Esophagus (tissue), 2 donors: ENCODE measurements around the gene HIPK3. TPM values are rescaled to one million over a fixed set of nuclear protein-coding genes. Genes with fewer than 3 reads are reported as not detected.
"Not testable (repeated sequence)": the region's sequence is repeated elsewhere in the genome, so short reads cannot be mapped to it uniquely, and the experiment has no call there.

Experiments used
- H3K27ac ChIP-seq, 2 donors: one replicate each; pipeline ENCODE4 v1.5.1; 2013; ENCODE audit warnings: low read depth in 2 of 2, mild to moderate bottlenecking in 2 of 2, inconsistent platforms in 1 of 2, low read length in 1 of 2, moderate library complexity in 1 of 2
- H3K27me3 ChIP-seq, 2 donors: one replicate each; pipeline ENCODE4 v1.6.1; 2013; ENCODE audit warnings: low read length in 2 of 2, control low read depth in 1 of 2, mild to moderate bottlenecking in 1 of 2; ENCODE audit not compliant: insufficient read depth in 2 of 2, control insufficient read depth in 1 of 2
- H3K36me3 ChIP-seq, 2 donors: one replicate each; pipeline ENCODE4 v1.6.1; 2013; ENCODE audit warnings: low read length in 1 of 2; ENCODE audit not compliant: control insufficient read depth in 2 of 2, insufficient read depth in 2 of 2
- H3K4me1 ChIP-seq, 2 donors: one replicate each; pipeline ENCODE4 v1.6.1; 2013; ENCODE audit warnings: low read length in 1 of 2; ENCODE audit not compliant: control insufficient read depth in 2 of 2, insufficient read depth in 2 of 2
- H3K4me3 ChIP-seq, 2 donors: one replicate each; pipeline ENCODE4 v1.5.1; 2013; ENCODE audit warnings: low read length in 2 of 2, mild to moderate bottlenecking in 2 of 2, low read depth in 1 of 2, moderate library complexity in 1 of 2
- H3K9me3 ChIP-seq, 2 donors: one replicate each; pipeline ENCODE4 v1.6.1; 2013; ENCODE audit warnings: mild to moderate bottlenecking in 2 of 2, low read depth in 1 of 2, low read length in 1 of 2, moderate library complexity in 1 of 2; ENCODE audit not compliant: control insufficient read depth in 2 of 2, insufficient read depth in 1 of 2
- WGBS, 2 donors: extraction: QIAGEN DNeasy Blood & Tissue Kit; methylation state at CpG; one replicate each; pipeline ENCODE4 v1.1.7; 2013; 5-methylcytosine and 5-hydroxymethylcytosine counted together
- polyA plus RNA-seq, 2 donors: library from polyadenylated mRNA; stranded (reverse); fragments of 200-250 nt; gene quantifications; one replicate each; pipeline ENCODE4 v1.2.3, GENCODE V29; 2013
- donor health status: healthy with polysubstance abuse.
- donor health status: Bipolar disorder and iron deficiency.

The HIPK3 gene
- polyA plus RNA-seq, 2 donors = 8.8 to 13.8 TPM

GRCh38 chr11:33227578-33228261 lies 29.5 kb upstream of the HIPK3 start:
- no peaks in the 10 kb centered on the region for H3K9me3 ChIP-seq
- WGBS, 2 donors = 77 to 83% methylated on average over 2 of the region's 2 CpGs
- H3K27ac ChIP-seq = no peak overlapping the region
- no peaks in the 10 kb centered on the region for H3K36me3 ChIP-seq
- H3K4me3 ChIP-seq = no peak overlapping the region
- no peaks in the 10 kb centered on the region for H3K4me1 ChIP-seq
- no peaks in the 10 kb centered on the region for H3K27me3 ChIP-seq

DNA sequence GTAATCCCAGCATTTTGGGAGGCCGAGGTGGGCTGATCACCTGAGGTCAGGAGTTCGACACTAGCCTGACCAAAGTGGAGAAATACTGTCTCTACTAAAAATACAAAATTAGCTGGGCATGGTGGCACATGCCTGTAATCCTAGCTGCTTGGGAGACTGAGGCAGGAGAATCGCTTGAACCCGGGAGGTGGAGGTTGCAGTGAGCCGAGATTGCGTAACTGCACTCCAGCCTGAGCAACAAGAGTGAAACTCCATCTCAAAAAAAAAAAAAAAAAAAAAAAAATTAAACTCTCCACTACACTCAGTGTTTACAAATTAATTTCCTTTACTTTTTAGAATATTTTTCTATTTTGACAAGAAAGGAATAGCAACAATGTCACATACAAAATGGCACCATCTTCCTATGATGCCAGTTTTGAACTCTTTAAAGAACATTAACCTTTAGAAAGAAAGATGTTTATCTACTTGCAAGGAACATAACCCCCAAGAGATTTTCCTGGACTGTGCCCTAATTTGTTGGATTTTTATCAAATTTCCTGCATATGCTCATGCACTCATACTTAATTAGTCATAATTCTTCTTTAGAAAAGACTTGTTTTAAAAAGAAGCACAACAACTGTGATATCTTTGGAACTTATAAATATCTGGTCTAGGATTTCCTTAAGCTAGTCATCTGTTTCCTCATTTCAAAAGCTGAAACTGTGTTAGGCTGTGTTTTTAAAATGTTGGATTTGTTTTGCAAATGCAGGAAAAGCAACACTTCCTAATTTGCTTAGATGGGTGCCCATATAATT lies 22.6 kb upstream of the HIPK3 start:
- H3K27ac ChIP-seq = no peak overlapping the region
- no peak overlapping the region for H3K4me3 ChIP-seq
- 82 to 83% methylated on average over 6 of the region's 6 CpGs for WGBS, 2 donors

DNA sequence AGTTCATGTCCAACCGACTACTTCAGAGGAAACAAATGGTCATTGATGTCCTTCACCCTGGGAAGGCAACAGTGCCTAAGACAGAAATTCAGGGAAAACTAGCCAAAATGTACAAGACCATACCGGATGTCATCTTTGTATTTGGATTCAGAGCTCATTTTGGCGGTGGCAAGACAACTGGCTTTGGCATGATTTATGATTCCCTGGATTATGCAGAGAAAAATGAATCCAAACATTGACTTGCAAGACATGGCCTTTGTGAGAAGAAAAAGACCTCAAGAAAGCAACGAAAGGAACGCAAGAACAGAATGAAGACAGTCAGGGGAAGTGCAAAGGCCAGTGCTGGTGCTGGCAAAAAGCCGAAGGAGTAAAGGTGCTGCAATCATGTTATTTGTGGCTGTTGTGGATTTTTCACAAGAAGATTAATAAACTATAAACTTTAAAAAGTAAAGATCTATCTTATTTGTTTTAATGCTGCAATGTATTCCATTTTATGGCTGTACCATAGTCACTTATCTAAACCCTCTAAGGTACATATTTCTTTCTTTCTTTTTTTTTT lies 20.1 kb upstream of the HIPK3 start:
- WGBS, 2 donors = 49 to 61% methylated on average over 6 of the region's 6 CpGs
- Histone ChIP-seq H3K9me3 (no peaks in the 10 kb centered on the region), H3K27ac (no peak overlapping the region), H3K4me3 (no peak overlapping the region), H3K4me1 (no peaks in the 10 kb centered on the region), H3K27me3 (no peaks in the 10 kb centered on the region), H3K36me3 (no peaks in the 10 kb centered on the region)

More for the DNA sequence above, 22.6 kb upstream of the HIPK3 start:
- H3K36me3 ChIP-seq = no peaks in the 10 kb centered on the region
- H3K9me3 ChIP-seq = no peaks in the 10 kb centered on the region
- no peaks in the 10 kb centered on the region for H3K4me1 ChIP-seq
- H3K27me3 ChIP-seq = no peaks in the 10 kb centered on the region

GRCh38 chr11:33242575-33242974 lies 14.6 kb upstream of the HIPK3 start:
- no peak overlapping the region for H3K4me3 ChIP-seq
- H3K27me3 ChIP-seq = no peaks in the 10 kb centered on the region
- H3K4me1 ChIP-seq = no peaks in the 10 kb centered on the region
- H3K27ac ChIP-seq = no peak overlapping the region
- no peaks in the 10 kb centered on the region for H3K9me3 ChIP-seq
- no peaks in the 10 kb centered on the region for H3K36me3 ChIP-seq
- 87 to 92% methylated on average over 2 of the region's 2 CpGs for WGBS, 2 donors

DNA sequence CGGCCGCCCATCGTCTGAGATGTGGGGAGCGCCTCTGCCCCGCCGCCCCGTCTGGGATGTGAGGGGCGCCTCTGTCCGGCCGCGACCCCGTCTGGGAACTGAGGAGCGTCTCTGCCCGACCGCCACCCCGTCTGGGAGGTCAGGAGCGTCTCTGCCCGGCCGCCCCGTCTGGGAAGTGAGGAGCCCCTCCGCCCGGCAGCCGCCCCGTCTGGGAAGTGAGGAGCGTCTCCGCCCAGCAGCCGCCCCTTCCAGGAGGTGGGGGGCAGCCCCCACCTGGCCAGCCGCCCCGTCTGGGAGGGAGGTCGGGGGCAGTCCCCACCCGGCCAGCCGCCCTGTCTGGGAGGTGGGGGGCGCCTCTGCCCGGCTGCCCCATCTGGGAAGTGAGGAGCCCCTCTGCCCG lies 13.5 kb upstream of the HIPK3 start:
- not testable (repeated sequence) for H3K27me3 ChIP-seq, H3K36me3 ChIP-seq, H3K9me3 ChIP-seq, H3K4me1 ChIP-seq, H3K4me3 ChIP-seq, H3K27ac ChIP-seq
- 95 to 96% methylated on average over 25 to 32 of the region's 35 CpGs for WGBS, 2 donors

- 75 to 85% methylated on average over 6 of the region's 6 CpGs for WGBS, 2 donors
These were observed 8.7 kb upstream of the HIPK3 start for GRCh38 chr11:33248416-33248971.

GRCh38 chr11:33256031-33256812 lies 959 bp upstream of the HIPK3 start:
- Histone ChIP-seq H3K36me3 (no peaks in the 10 kb centered on the region), H3K27me3 (no peaks in the 10 kb centered on the region), H3K4me1 (no peaks in the 10 kb centered on the region), H3K27ac (peak overlapping the region; percentile 99 to 100), H3K9me3 (no peaks in the 10 kb centered on the region), H3K4me3 (peak overlapping the region; percentile 85 to 90)
- 38 to 54% methylated on average over 12 of the region's 12 CpGs for WGBS, 2 donors

More at GRCh38 chr11:33248416-33248971, 8.7 kb upstream of the HIPK3 start:
- no peaks in the 10 kb centered on the region for H3K27me3 ChIP-seq
- no peak overlapping the region for H3K27ac ChIP-seq
- H3K9me3 ChIP-seq = no peaks in the 10 kb centered on the region
- H3K36me3 ChIP-seq = no peaks in the 10 kb centered on the region
- H3K4me3 ChIP-seq = no peak overlapping the region
- no peaks in the 10 kb centered on the region for H3K4me1 ChIP-seq

DNA sequence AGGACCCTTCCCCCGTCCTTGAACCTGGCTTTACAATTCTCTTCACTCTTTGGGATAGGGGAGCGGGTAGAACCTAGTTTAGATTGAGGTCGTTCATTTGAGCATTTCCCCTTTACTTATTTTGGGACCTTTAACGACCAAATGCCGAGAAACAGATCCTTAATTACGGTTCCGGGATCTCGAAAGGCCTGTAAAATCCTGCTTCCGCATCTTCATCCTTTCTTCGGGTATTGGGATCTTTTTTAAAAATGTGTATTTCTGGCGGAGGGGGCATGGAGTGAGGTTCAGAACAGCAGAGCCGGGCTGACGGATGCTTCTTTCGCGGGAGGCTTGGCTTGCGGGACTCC lies 395 bp upstream of the HIPK3 start:
- H3K9me3 ChIP-seq = no peaks in the 10 kb centered on the region
- H3K27ac ChIP-seq = peak overlapping the region; percentile 99 to 100
- H3K4me1 ChIP-seq = no peaks in the 10 kb centered on the region
- WGBS, 2 donors = 2 to 3% methylated on average over 16 of the region's 16 CpGs
- H3K4me3 ChIP-seq = peak overlapping the region; percentile 85 to 90
- H3K27me3 ChIP-seq = no peaks in the 10 kb centered on the region
- H3K36me3 ChIP-seq = no peaks in the 10 kb centered on the region
